ENCODE data around the gene ALOX5AP.

DNA sequence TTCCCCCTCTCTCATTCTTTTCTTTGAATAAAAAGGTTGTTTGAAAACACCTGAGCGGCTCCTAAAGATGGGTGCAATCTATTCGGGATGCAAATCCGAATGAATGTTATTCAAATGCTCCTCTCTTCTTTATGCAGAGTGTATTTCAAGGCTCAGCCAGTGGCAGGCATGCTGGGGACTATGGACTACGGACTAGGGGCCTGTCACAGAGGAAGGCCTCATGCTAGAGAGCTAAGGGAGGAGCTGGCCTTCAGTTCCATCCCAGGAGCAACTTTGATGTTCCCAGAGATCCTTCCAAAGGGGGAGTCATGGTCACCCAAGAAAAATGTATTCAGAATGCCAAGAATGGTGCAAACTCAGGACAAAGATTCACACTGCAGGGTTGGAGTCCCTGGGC, 9.3 kb downstream of the ALOX5AP start:
- TF ChIP-seq, protein P1, sequence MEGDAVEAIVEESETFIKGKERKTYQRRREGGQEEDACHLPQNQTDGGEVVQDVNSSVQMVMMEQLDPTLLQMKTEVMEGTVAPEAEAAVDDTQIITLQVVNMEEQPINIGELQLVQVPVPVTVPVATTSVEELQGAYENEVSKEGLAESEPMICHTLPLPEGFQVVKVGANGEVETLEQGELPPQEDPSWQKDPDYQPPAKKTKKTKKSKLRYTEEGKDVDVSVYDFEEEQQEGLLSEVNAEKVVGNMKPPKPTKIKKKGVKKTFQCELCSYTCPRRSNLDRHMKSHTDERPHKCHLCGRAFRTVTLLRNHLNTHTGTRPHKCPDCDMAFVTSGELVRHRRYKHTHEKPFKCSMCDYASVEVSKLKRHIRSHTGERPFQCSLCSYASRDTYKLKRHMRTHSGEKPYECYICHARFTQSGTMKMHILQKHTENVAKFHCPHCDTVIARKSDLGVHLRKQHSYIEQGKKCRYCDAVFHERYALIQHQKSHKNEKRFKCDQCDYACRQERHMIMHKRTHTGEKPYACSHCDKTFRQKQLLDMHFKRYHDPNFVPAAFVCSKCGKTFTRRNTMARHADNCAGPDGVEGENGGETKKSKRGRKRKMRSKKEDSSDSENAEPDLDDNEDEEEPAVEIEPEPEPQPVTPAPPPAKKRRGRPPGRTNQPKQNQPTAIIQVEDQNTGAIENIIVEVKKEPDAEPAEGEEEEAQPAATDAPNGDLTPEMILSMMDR (conservative IDR thresholded peaks at IDR 0.05 in 1 of 2, IDR thresholded peaks at IDR 0.05 in 1 of 2; ENCODE audit: low read depth in 1 of 2, low read length in 2 of 2) = no peak
- no peak for TF ChIP-seq EZH2 (IDR thresholded peaks at IDR 0.05; ENCODE audit: low read length, missing control alignments)

All from fibroblast of lung (primary cell).